ENCODE data around the gene PITPNM2.

The PITPNM2 gene

DNA sequence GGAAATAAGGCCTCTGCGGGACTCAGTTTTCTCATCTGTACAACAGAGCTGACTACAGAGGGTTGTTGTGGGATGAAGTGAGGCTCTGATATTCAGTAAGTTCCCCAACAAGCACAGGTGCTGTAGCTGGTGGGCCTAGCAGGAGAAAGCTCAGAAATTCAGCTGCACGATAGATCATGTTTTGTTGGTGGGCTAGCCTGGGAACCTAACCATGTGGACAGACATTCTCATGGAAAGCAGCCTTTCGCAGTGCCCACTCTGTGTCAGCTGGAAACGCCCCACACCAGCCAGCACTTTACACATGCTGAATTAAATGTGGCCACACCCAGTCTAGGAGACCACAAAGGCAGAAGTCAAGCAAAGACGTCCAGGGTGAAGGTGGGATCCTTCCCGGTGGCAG lies 16.1 kb downstream of the PITPNM2 start:
- Histone ChIP-seq H3K27me3 (ENCODE audit: control insufficient read depth in 2 of 2, insufficient read depth in 2 of 2, low read length in 2 of 2) (no peaks in the 10 kb centered on the region), H3K4me3 (ENCODE audit: low read length in 2 of 2) (no peak overlapping the region), H3K9ac (ENCODE audit: low read depth in 1 of 2, low read length in 2 of 2) (no peak overlapping the region), H3K9me3 (ENCODE audit: control insufficient read depth in 2 of 2, low read length in 2 of 2) (no peaks in the 10 kb centered on the region), H3K27ac (ENCODE audit: low read depth in 2 of 2, low read length in 2 of 2) (no peak overlapping the region), H3K4me1 (ENCODE audit: control insufficient read depth in 2 of 2, insufficient read depth in 2 of 2, low read length in 2 of 2) (peaks cover 19 to 26% of the 10 kb centered on the region in 2 donors), H3K36me3 (ENCODE audit: control insufficient read depth in 2 of 2, insufficient read depth in 2 of 2, low read length in 2 of 2) (no peaks in the 10 kb centered on the region)

DNA sequence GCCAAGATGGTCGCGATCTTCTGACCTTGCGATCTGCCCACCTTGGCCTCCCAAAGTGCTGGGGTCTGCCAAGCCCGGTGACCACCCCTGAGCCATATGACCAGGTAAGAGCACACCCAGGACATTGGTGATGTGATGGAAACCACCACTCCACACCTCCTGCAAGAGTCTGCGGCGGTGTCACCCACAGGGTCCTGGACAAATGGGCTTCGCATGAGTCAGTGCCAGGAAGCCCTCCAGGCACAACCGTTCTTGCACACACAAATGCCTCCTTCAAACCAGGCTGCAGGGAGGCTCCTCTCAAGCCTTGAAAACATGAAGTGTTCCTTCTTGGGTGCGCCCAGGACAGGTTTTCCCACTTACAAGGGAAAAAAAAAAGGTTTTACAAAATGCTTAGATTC lies 16.6 kb downstream of the PITPNM2 start:
- H3K4me1 ChIP-seq (ENCODE audit: control insufficient read depth in 2 of 2, insufficient read depth in 2 of 2, low read length in 2 of 2), result peaks cover 17 to 21% of the 10 kb centered on the region in 2 donors
- H3K36me3 ChIP-seq (ENCODE audit: control insufficient read depth in 2 of 2, insufficient read depth in 2 of 2, low read length in 2 of 2), result no peaks in the 10 kb centered on the region
- H3K9me3 ChIP-seq (ENCODE audit: control insufficient read depth in 2 of 2, low read length in 2 of 2), result no peaks in the 10 kb centered on the region
- no peak overlapping the region for H3K4me3 ChIP-seq (ENCODE audit: low read length in 2 of 2)
- H3K27me3 ChIP-seq (ENCODE audit: control insufficient read depth in 2 of 2, insufficient read depth in 2 of 2, low read length in 2 of 2), result no peaks in the 10 kb centered on the region
- no peak overlapping the region for H3K27ac ChIP-seq (ENCODE audit: low read depth in 2 of 2, low read length in 2 of 2)
- H3K9ac ChIP-seq (ENCODE audit: low read depth in 1 of 2, low read length in 2 of 2), result no peak overlapping the region

DNA sequence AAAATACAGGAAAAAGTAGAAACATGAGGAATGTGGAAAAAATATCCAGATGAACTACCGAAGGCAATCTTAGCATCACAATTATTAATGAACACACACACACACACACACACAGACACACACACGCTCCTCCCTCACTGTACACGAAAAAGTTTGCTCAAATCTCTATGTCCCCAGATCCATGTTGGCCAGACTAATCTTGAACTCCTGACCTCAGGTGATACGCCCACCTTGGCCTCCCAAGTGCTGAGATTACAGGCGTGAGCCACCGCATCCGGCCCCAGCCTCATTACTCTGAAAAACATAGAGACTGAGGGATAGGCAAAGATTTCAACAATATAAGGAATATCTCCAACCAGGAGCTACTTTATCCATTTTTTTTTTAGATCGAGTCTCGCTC lies 17.2 kb downstream of the PITPNM2 start:
- Histone ChIP-seq H3K4me1 (ENCODE audit: control insufficient read depth in 2 of 2, insufficient read depth in 2 of 2, low read length in 2 of 2) (peaks cover 17 to 21% of the 10 kb centered on the region in 2 donors), H3K27me3 (ENCODE audit: control insufficient read depth in 2 of 2, insufficient read depth in 2 of 2, low read length in 2 of 2) (no peaks in the 10 kb centered on the region), H3K36me3 (ENCODE audit: control insufficient read depth in 2 of 2, insufficient read depth in 2 of 2, low read length in 2 of 2) (no peaks in the 10 kb centered on the region), H3K9me3 (ENCODE audit: control insufficient read depth in 2 of 2, low read length in 2 of 2) (no peaks in the 10 kb centered on the region), H3K4me3 (ENCODE audit: low read length in 2 of 2) (no peak overlapping the region), H3K9ac (ENCODE audit: low read depth in 1 of 2, low read length in 2 of 2) (no peak overlapping the region), H3K27ac (ENCODE audit: low read depth in 2 of 2, low read length in 2 of 2) (no peak overlapping the region)

DNA sequence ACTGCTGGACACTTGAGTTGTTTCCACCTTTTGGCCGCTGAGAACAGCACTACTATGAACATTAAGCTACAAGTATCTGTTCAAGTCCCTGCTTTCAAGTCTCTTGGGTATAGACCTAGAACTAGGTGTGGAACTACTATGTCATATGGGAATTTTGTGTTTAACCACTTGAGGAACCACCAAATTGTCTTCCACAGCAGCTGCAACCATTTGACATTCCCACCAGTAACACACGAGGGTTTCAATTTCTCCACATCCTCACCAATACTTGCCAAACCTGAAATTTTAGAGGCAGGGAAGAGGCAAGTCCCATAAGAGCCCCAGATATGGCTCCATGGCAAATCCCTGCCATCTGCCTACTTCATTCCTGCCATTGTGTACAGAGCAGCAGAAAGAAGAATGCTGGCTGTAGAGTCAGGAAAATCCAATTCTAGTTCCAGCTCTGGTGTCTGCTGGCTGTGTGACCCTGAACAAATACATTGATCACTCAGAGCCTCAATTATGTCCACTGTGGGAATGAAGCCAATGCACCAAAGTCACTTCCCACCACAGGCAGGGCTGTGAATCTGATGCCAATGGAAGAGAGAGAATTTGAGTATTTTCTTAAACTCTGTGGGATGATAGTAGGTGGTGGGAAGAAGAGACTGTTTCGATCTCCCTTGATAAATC lies 17.8 kb downstream of the PITPNM2 start:
- Histone ChIP-seq H3K9me3 (ENCODE audit: control insufficient read depth in 2 of 2, low read length in 2 of 2) (no peaks in the 10 kb centered on the region), H3K4me3 (ENCODE audit: low read length in 2 of 2) (no peak overlapping the region), H3K36me3 (ENCODE audit: control insufficient read depth in 2 of 2, insufficient read depth in 2 of 2, low read length in 2 of 2) (no peaks in the 10 kb centered on the region), H3K27ac (ENCODE audit: low read depth in 2 of 2, low read length in 2 of 2) (peak overlapping the region; percentile 83 to 89), H3K27me3 (ENCODE audit: control insufficient read depth in 2 of 2, insufficient read depth in 2 of 2, low read length in 2 of 2) (no peaks in the 10 kb centered on the region), H3K9ac (ENCODE audit: low read depth in 1 of 2, low read length in 2 of 2) (no peak overlapping the region), H3K4me1 (ENCODE audit: control insufficient read depth in 2 of 2, insufficient read depth in 2 of 2, low read length in 2 of 2) (peaks cover 17 to 21% of the 10 kb centered on the region in 2 donors)

DNA sequence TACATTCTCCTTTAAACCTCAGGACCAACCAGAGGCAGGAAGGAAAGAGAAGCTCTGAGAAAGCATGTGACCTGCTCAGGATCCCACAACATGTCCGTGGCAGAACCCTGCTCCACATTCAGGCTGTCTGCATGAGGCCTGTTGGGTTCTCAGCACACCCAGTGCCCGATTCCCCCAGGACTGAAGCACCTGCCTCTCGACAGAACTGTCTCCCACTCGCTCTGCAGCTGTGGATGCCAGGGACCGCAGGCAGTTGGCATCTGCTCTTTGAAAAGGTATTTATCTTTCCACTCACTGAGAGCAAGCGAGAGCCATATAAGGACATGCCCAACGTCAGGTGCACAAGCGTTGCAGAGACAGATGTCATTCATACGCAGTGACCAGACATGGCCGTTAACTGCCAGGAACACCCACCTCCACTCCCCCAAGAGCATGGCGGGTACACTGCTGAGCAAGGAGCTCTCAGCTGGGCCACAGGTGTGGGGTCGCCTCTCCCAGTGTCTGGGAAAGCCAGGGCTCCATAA lies 18.9 kb downstream of the PITPNM2 start:
- Histone ChIP-seq H3K9me3 (ENCODE audit: control insufficient read depth in 2 of 2, low read length in 2 of 2) (no peaks in the 10 kb centered on the region), H3K4me1 (ENCODE audit: control insufficient read depth in 2 of 2, insufficient read depth in 2 of 2, low read length in 2 of 2) (peaks cover 17 to 21% of the 10 kb centered on the region in 2 donors), H3K4me3 (ENCODE audit: low read length in 2 of 2) (peak overlapping the region; percentile 2 to 29), H3K27me3 (ENCODE audit: control insufficient read depth in 2 of 2, insufficient read depth in 2 of 2, low read length in 2 of 2) (no peaks in the 10 kb centered on the region), H3K36me3 (ENCODE audit: control insufficient read depth in 2 of 2, insufficient read depth in 2 of 2, low read length in 2 of 2) (no peaks in the 10 kb centered on the region), H3K27ac (ENCODE audit: low read depth in 2 of 2, low read length in 2 of 2) (peak overlapping the region; percentile 83 to 89), H3K9ac (ENCODE audit: low read depth in 1 of 2, low read length in 2 of 2) (peak overlapping the region; percentile 67 to 68)

DNA sequence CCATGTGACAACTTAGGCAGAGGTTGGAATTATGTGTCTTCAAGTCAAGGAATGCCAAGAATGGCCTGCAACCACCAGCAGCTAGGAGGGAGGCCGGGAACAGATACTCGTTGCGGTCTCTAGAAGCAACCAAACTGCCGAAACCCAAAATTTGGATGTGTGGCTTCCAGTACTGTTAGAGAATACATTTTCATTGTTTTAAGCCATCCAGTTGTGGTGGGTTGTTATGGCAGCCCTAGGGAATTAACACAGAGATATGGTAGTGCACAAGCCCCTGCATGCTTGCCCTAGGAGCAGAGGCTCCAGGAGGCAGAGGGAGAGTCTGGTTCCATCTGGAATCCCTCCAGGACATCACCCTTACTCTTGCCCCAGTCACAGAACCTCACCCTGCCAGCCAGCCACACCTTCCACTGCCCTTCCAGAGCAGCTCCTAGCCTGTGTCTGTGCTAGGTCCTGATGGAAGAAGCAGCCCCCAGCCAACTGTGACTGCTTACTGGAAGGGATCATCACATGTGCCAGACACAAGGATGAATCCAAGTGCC lies 19.5 kb downstream of the PITPNM2 start:
- peak overlapping the region; percentile 67 to 68 for H3K9ac ChIP-seq (ENCODE audit: low read depth in 1 of 2, low read length in 2 of 2)
- H3K27ac ChIP-seq (ENCODE audit: low read depth in 2 of 2, low read length in 2 of 2), result peak overlapping the region; percentile 83 to 89

DNA sequence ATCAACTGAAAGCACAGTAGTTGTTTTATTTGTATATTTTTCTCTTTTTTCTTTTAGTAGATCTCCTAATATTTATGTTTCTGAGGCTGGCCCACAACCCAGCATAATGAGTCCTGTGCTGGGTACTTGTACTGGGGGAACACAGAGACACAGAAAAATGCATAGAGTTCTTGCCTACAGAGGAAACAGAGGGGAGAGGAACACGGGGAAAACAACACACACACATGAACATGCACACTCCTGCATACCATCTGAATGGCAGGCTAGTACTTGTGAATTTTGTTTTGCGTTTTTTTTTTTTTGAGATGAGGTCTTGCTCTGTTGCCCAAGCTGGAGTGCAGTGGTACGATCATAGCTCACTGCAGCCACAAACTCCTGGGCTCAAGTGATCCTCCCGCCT lies 21.3 kb downstream of the PITPNM2 start:
- Histone ChIP-seq H3K27ac (ENCODE audit: low read depth in 2 of 2, low read length in 2 of 2) (no peak overlapping the region), H3K9ac (ENCODE audit: low read depth in 1 of 2, low read length in 2 of 2) (no peak overlapping the region), H3K9me3 (ENCODE audit: control insufficient read depth in 2 of 2, low read length in 2 of 2) (no peaks in the 10 kb centered on the region), H3K27me3 (ENCODE audit: control insufficient read depth in 2 of 2, insufficient read depth in 2 of 2, low read length in 2 of 2) (no peaks in the 10 kb centered on the region), H3K4me3 (ENCODE audit: low read length in 2 of 2) (no peak overlapping the region), H3K36me3 (ENCODE audit: control insufficient read depth in 2 of 2, insufficient read depth in 2 of 2, low read length in 2 of 2) (no peaks in the 10 kb centered on the region), H3K4me1 (ENCODE audit: control insufficient read depth in 2 of 2, insufficient read depth in 2 of 2, low read length in 2 of 2) (peaks cover 20 to 21% of the 10 kb centered on the region in 2 donors)

More for the DNA sequence above, 19.5 kb downstream of the PITPNM2 start:
- H3K4me1 ChIP-seq (ENCODE audit: control insufficient read depth in 2 of 2, insufficient read depth in 2 of 2, low read length in 2 of 2), result peaks cover 17 to 21% of the 10 kb centered on the region in 2 donors
- H3K27me3 ChIP-seq (ENCODE audit: control insufficient read depth in 2 of 2, insufficient read depth in 2 of 2, low read length in 2 of 2), result no peaks in the 10 kb centered on the region
- H3K4me3 ChIP-seq (ENCODE audit: low read length in 2 of 2), result peak overlapping the region; percentile 2 to 29
- no peaks in the 10 kb centered on the region for H3K9me3 ChIP-seq (ENCODE audit: control insufficient read depth in 2 of 2, low read length in 2 of 2)
- no peaks in the 10 kb centered on the region for H3K36me3 ChIP-seq (ENCODE audit: control insufficient read depth in 2 of 2, insufficient read depth in 2 of 2, low read length in 2 of 2)

DNA sequence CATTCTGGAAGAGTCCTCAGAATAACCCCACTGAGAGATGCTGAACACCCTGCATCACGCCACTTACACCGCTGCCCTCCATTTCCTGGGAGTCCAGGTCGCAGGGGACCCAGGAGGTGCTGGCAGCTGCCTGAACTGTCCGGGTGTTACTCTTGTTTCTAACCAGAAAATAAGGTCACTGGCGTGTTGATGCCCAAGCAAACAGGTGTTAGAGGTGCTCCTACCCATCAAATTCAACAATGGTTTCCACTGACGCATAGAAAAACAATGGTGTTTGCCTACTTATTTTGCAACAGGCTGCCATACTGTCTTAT lies 23.8 kb downstream of the PITPNM2 start:
- Histone ChIP-seq H3K9me3 (ENCODE audit: control insufficient read depth in 2 of 2, low read length in 2 of 2) (no peaks in the 10 kb centered on the region), H3K9ac (ENCODE audit: low read depth in 1 of 2, low read length in 2 of 2) (no peak overlapping the region), H3K36me3 (ENCODE audit: control insufficient read depth in 2 of 2, insufficient read depth in 2 of 2, low read length in 2 of 2) (no peaks in the 10 kb centered on the region), H3K27ac (ENCODE audit: low read depth in 2 of 2, low read length in 2 of 2) (peak overlapping the region; percentile 21 to 25), H3K27me3 (ENCODE audit: control insufficient read depth in 2 of 2, insufficient read depth in 2 of 2, low read length in 2 of 2) (no peaks in the 10 kb centered on the region), H3K4me3 (ENCODE audit: low read length in 2 of 2) (no peak overlapping the region), H3K4me1 (ENCODE audit: control insufficient read depth in 2 of 2, insufficient read depth in 2 of 2, low read length in 2 of 2) (peaks cover 19% of the 10 kb centered on the region in 2 donors)

DNA sequence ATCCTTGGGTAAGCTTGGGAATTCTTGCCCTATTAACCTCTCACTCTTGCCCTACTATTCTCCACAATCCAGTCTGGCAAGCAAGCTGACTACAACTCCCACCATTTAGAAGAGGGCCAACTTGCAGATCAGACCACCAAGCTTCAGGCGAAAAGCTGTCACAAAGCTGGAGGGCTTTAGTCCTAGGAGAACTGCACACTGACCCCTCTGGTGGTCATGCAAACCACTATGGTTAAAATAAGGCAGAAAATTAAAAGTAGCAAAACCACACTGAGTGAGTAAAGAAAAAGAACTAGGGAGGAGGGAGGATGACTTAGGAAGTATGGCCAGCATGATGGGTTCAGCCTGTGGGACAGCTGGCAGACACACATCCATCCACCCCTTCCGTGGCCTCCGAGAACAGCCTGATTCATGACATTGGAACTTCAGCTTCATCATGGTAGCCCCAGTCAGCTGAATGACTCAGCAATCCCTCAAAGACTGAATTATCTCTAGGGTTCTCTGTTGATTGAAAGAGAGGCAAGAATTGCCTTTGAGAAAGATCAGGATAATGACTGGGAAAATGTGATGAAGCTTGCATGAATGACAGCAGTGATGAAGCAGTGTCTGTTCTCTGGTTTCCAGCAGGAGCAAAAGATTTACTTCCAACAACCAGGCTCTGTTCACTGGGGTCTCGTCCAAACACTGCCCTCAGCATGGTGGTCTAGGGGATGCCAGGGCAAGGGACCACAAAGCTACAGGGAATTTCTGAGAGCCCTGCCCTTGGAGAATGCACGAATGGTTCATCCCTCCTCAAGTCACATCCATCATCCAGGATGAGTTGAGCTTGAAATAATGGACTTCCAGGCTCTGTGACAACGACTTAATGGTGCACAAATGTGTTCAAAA lies 24.4 kb downstream of the PITPNM2 start:
- Histone ChIP-seq H3K9me3 (ENCODE audit: control insufficient read depth in 2 of 2, low read length in 2 of 2) (no peaks in the 10 kb centered on the region), H3K4me3 (ENCODE audit: low read length in 2 of 2) (no peak overlapping the region), H3K27ac (ENCODE audit: low read depth in 2 of 2, low read length in 2 of 2) (peak overlapping the region; percentile 21 to 25), H3K36me3 (ENCODE audit: control insufficient read depth in 2 of 2, insufficient read depth in 2 of 2, low read length in 2 of 2) (no peaks in the 10 kb centered on the region), H3K9ac (ENCODE audit: low read depth in 1 of 2, low read length in 2 of 2) (no peak overlapping the region), H3K4me1 (ENCODE audit: control insufficient read depth in 2 of 2, insufficient read depth in 2 of 2, low read length in 2 of 2) (peaks cover 13% of the 10 kb centered on the region in 2 donors), H3K27me3 (ENCODE audit: control insufficient read depth in 2 of 2, insufficient read depth in 2 of 2, low read length in 2 of 2) (no peaks in the 10 kb centered on the region)

DNA sequence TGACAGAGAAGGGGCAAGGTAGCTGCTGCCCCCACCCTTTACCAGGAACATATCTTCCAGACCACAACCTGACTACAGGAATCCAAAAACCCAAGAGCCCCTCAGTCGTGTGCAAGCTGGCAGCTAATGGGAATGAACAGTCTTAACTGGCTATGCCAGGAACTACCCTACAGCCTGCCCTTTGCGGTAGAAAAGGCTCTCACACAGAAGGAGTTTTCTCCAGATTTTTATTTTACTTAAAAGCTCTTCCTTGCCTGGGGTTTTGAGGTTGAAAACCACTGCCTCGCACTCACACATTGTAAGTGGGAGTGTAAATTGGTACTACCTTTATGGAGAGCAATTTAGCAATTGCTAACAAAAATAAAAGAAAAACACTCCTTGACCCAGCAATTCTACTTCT lies 28.3 kb downstream of the PITPNM2 start:
- H3K4me3 ChIP-seq (ENCODE audit: low read length in 2 of 2), result no peak overlapping the region
- no peaks in the 10 kb centered on the region for H3K36me3 ChIP-seq (ENCODE audit: control insufficient read depth in 2 of 2, insufficient read depth in 2 of 2, low read length in 2 of 2)
- peaks cover 10 to 18% of the 10 kb centered on the region in 2 donors for H3K4me1 ChIP-seq (ENCODE audit: control insufficient read depth in 2 of 2, insufficient read depth in 2 of 2, low read length in 2 of 2)
- H3K27ac ChIP-seq (ENCODE audit: low read depth in 2 of 2, low read length in 2 of 2), result no peak overlapping the region
- no peaks in the 10 kb centered on the region for H3K27me3 ChIP-seq (ENCODE audit: control insufficient read depth in 2 of 2, insufficient read depth in 2 of 2, low read length in 2 of 2)
- no peaks in the 10 kb centered on the region for H3K9me3 ChIP-seq (ENCODE audit: control insufficient read depth in 2 of 2, low read length in 2 of 2)
- no peak overlapping the region for H3K9ac ChIP-seq (ENCODE audit: low read depth in 1 of 2, low read length in 2 of 2)
